ENCODE results near the gene CNPY4.
A peak's percentile ranks its signal among the peaks of the same experiment; 100 is the strongest.

The CNPY4 gene

GRCh38 chr7:100093498-100093897 is 25.9 kb upstream of the CNPY4 start:
- ATAC-seq (ENCODE audit: insufficient read depth, low read depth): no peak
- H3K9me3 ChIP-seq (ENCODE audit: insufficient read depth, low read length, severe bottlenecking): no peaks in the 10 kb centered on the region
- peaks cover 66% of the 10 kb centered on the region for H4K20me1 ChIP-seq (ENCODE audit: insufficient read depth, low read length)
- H3K9ac ChIP-seq (ENCODE audit: low read depth, low read length): no peak overlapping the region
- TF ChIP-seq EZH2 (IDR thresholded peaks at IDR 0.05; ENCODE audit: borderline replicate concordance, low read depth, low read length, severe bottlenecking) (no peak), CTCF (IDR thresholded peaks at IDR 0.05; ENCODE audit: borderline replicate concordance, extremely low read depth, low read length, poor library complexity, severe bottlenecking) (no peak)
- no peak for DNase-seq
- no peaks in the 10 kb centered on the region for H3K27me3 ChIP-seq (ENCODE audit: insufficient read depth, low read length, poor library complexity)
- H3K36me3 ChIP-seq (ENCODE audit: insufficient read depth, low read length): peaks cover 83% of the 10 kb centered on the region
- no peak overlapping the region for H2AFZ ChIP-seq (ENCODE audit: low read depth, low read length)
- H3K4me1 ChIP-seq (ENCODE audit: insufficient read depth, low read length): peaks cover 52% of the 10 kb centered on the region
- H3K79me2 ChIP-seq (ENCODE audit: insufficient read depth, low read length): peaks cover 62% of the 10 kb centered on the region
- no peak overlapping the region for H3K4me3 ChIP-seq (ENCODE audit: low read depth in 1 of 2, low read length in 2 of 2)
- H3K27ac ChIP-seq (ENCODE audit: low read length): no peak overlapping the region
- H3K4me2 ChIP-seq (ENCODE audit: insufficient read depth, low read length): no peak overlapping the region

- Histone ChIP-seq H3K4me1 (ENCODE audit: insufficient read depth, low read length) (peaks cover 55% of the 10 kb centered on the region), H3K27ac (ENCODE audit: low read length) (no peak overlapping the region), H3K79me2 (ENCODE audit: insufficient read depth, low read length) (peaks cover 63% of the 10 kb centered on the region), H3K4me3 (ENCODE audit: low read depth in 1 of 2, low read length in 2 of 2) (no peak overlapping the region), H3K9ac (ENCODE audit: low read depth, low read length) (no peak overlapping the region), H4K20me1 (ENCODE audit: insufficient read depth, low read length) (peaks cover 72% of the 10 kb centered on the region), H3K27me3 (ENCODE audit: insufficient read depth, low read length, poor library complexity) (no peaks in the 10 kb centered on the region), H3K36me3 (ENCODE audit: insufficient read depth, low read length) (peaks cover 88% of the 10 kb centered on the region), H3K4me2 (ENCODE audit: insufficient read depth, low read length) (no peak overlapping the region), H2AFZ (ENCODE audit: low read depth, low read length) (no peak overlapping the region), H3K9me3 (ENCODE audit: insufficient read depth, low read length, severe bottlenecking) (no peaks in the 10 kb centered on the region)
- DNase-seq (no peak), ATAC-seq (ENCODE audit: insufficient read depth, low read depth) (peak; percentile 6; the same call in 1 of the 3 replicates)
- no peak for TF ChIP-seq EZH2 (IDR thresholded peaks at IDR 0.05; ENCODE audit: borderline replicate concordance, low read depth, low read length, severe bottlenecking)
- no peak for TF ChIP-seq CTCF (IDR thresholded peaks at IDR 0.05; ENCODE audit: borderline replicate concordance, extremely low read depth, low read length, poor library complexity, severe bottlenecking)
These were observed 25.4 kb upstream of the CNPY4 start for GRCh38 chr7:100093925-100094486.

GRCh38 chr7:100095289-100095688 is 24.1 kb upstream of the CNPY4 start:
- Histone ChIP-seq H2AFZ (ENCODE audit: low read depth, low read length) (no peak overlapping the region), H3K27ac (ENCODE audit: low read length) (no peak overlapping the region), H3K27me3 (ENCODE audit: insufficient read depth, low read length, poor library complexity) (no peaks in the 10 kb centered on the region), H4K20me1 (ENCODE audit: insufficient read depth, low read length) (peaks cover 84% of the 10 kb centered on the region), H3K9me3 (ENCODE audit: insufficient read depth, low read length, severe bottlenecking) (no peaks in the 10 kb centered on the region), H3K4me1 (ENCODE audit: insufficient read depth, low read length) (peaks cover 54% of the 10 kb centered on the region), H3K4me3 (ENCODE audit: low read depth in 1 of 2, low read length in 2 of 2) (no peak overlapping the region), H3K36me3 (ENCODE audit: insufficient read depth, low read length) (peaks cover 100% of the 10 kb centered on the region), H3K4me2 (ENCODE audit: insufficient read depth, low read length) (0 out of 2 replicates have a peak overlapping the region, but pooled peaks have one; percentile 19), H3K79me2 (ENCODE audit: insufficient read depth, low read length) (peaks cover 66% of the 10 kb centered on the region), H3K9ac (ENCODE audit: low read depth, low read length) (no peak overlapping the region)
- DNase-seq (no peak), ATAC-seq (ENCODE audit: insufficient read depth, low read depth) (no peak)
- TF ChIP-seq CTCF (IDR thresholded peaks at IDR 0.05; ENCODE audit: borderline replicate concordance, extremely low read depth, low read length, poor library complexity, severe bottlenecking) (no peak), EZH2 (IDR thresholded peaks at IDR 0.05; ENCODE audit: borderline replicate concordance, low read depth, low read length, severe bottlenecking) (no peak)

All from DND-41 (cell line).